Psoas muscle (tissue), 8 donors: ENCODE measurements around the gene INSIG1. TPM values are rescaled to one million over a fixed set of nuclear protein-coding genes. Genes with fewer than 3 reads are reported as not detected.

Source experiments
- ATAC-seq, 4 donors: fragments of 200-7000 bp; cut with Tn5 transposase; one replicate each; pipeline ENCODE4 v1.9.1; 2020; ENCODE audit warnings: moderate library complexity in 3 of 4, mild to moderate bottlenecking in 2 of 4
- DNase-seq, 2 donors: peaks; one replicate each; pipeline ENCODE4 v3.0.0-alpha.2; 2020
- H3K27ac ChIP-seq: fragments of 200-600 bp; one replicate; pipeline ENCODE4 v1.8.0; 2022
- H3K27me3 ChIP-seq, 3 donors: fragments of 200-600 bp in 1 of 3; one replicate each; pipeline versions ENCODE4 v1.6.1 to v1.8.0; 2013 to 2022; ENCODE audit warnings: low read length in 2 of 3, mild to moderate bottlenecking in 2 of 3, moderate library complexity in 1 of 3; ENCODE audit not compliant: insufficient read depth in 3 of 3
- H3K36me3 ChIP-seq, 2 donors: fragments of 200-600 bp in 1 of 2; one replicate each; pipeline versions ENCODE4 v1.6.1 to v1.8.0; 2013 to 2022; ENCODE audit warnings: low read depth in 1 of 2, mild to moderate bottlenecking in 1 of 2, moderate library complexity in 1 of 2; ENCODE audit not compliant: insufficient read depth in 1 of 2
- H3K4me1 ChIP-seq: fragments of 200-600 bp; one replicate; pipeline ENCODE4 v1.8.0; 2022
- H3K4me3 ChIP-seq: fragments of 200-600 bp; one replicate; pipeline ENCODE4 v1.8.0; 2022; ENCODE audit warnings: mild to moderate bottlenecking
- H3K9me3 ChIP-seq: fragments of 200-600 bp; one replicate; pipeline ENCODE4 v1.8.0; 2022
- CTCF ChIP-seq: fragments of 200-600 bp; IDR thresholded peaks from one replicate; pipeline ENCODE4 v1.8.0; 2022; ENCODE audit warnings: antibody characterized with exemption
- WGBS, 3 donors: extraction: QIAGEN DNeasy Blood & Tissue Kit; methylation state at CpG; one replicate each; pipeline versions ENCODE4 v1.1.6 to v1.1.7; 2013; 5-methylcytosine and 5-hydroxymethylcytosine counted together
- intact Hi-C, 2 donors: fragments of 100-400 bp; cut with DNase I; formaldehyde crosslinking; loops; one replicate each; pipeline versions ENCODE4 v1.11.0 to v1.14.2; 2022
- polyA plus RNA-seq, 3 donors: library from polyadenylated mRNA; stranded (reverse); fragments of 200-250 nt; gene quantifications; one replicate each; pipeline ENCODE4 v1.2.3, GENCODE V29; 2013
- total RNA-seq, 4 donors: library from RNA; stranded (reverse); fragmentation: NEBNext Ultra II Directional in 2 of 4; extraction: Animal tissue kit (Norgen Biotek cat#: 25700) in 2 of 4; gene quantifications; one replicate each; pipeline versions ENCODE4 v1.2.1 to v1.2.4, GENCODE V29; 2021 to 2023
- donor health status: healthy with polysubstance abuse.
- donor health status: DM: no; HTN: no; CAD: no; lungs with moderate emphysema.
- donor health status: Bipolar disorder and iron deficiency.
- donor health status: healthy.
- donor health status: DM: yes; HTN: yes; CAD: no.
- donor health status: DM: no; HTN: no; CAD: no.
- donor health status: DM: no; HTN: no; CAD: no.
- donor health status: DM: yes; HTN: yes; CAD: no.

Gene INSIG1
- total and polyA plus RNA-seq, 7 donors, result 4.0 to 20.0 (median 7.4) TPM

GRCh38 chr7:155298288-155298833, 683 bp downstream of the INSIG1 start:
- no peaks in the 10 kb centered on the region for H3K9me3 ChIP-seq
- 0% methylated on average over 31 to 34 of the region's 34 CpGs for WGBS, 3 donors
- H3K4me1 ChIP-seq, result peaks cover 14% of the 10 kb centered on the region
- peak in 1 of 2 donors; percentile 24 for DNase-seq
- ATAC-seq, result no peak
- peak overlapping the region; percentile 78 for H3K4me3 ChIP-seq
- no peak for TF ChIP-seq CTCF
- intact Hi-C loops, result loop anchor here in 1 of 2 donors (5.0 kb wide), 2 partner anchors 91 to 296 kb away; partner anchors contain the start of gene PAXIP1
- H3K36me3 ChIP-seq, result peaks cover 0 to 11% of the 10 kb centered on the region in 2 donors
- H3K27ac ChIP-seq, result peak overlapping the region; percentile 90
- H3K27me3 ChIP-seq, result no peaks in the 10 kb centered on the region

GRCh38 chr7:155298834-155299534, 1.3 kb downstream of the INSIG1 start:
- peaks cover 14% of the 10 kb centered on the region for H3K4me1 ChIP-seq
- peaks cover 0 to 17% of the 10 kb centered on the region in 2 donors for H3K36me3 ChIP-seq
- ATAC-seq (peak; percentile 86 to 91 (median 88)), DNase-seq (peak; percentile 95 to 96)
- no peak for TF ChIP-seq CTCF
- H3K27ac ChIP-seq, result peak overlapping the region; percentile 90
- no peaks in the 10 kb centered on the region for H3K27me3 ChIP-seq
- 1 to 2% (median 2%) methylated on average over 27 of the region's 27 CpGs for WGBS, 3 donors
- no peaks in the 10 kb centered on the region for H3K9me3 ChIP-seq
- H3K4me3 ChIP-seq, result peak overlapping the region; percentile 78
- intact Hi-C loops, result loop anchor here in 1 of 2 donors (5.0 kb wide), 2 partner anchors 92 to 297 kb away; partner anchors contain the start of gene PAXIP1

- Histone ChIP-seq H3K27ac (peak overlapping the region; percentile 90), H3K27me3 (no peaks in the 10 kb centered on the region), H3K9me3 (no peaks in the 10 kb centered on the region), H3K4me3 (peak overlapping the region; percentile 78), H3K4me1 (peaks cover 14% of the 10 kb centered on the region), H3K36me3 (peaks cover 0 to 23% of the 10 kb centered on the region in 2 donors)
- 38 to 49% (median 40%) methylated on average over 8 of the region's 8 CpGs for WGBS, 3 donors
- no peak for ATAC-seq
- DNase-seq, result no peak
- intact Hi-C loops, result loop anchor here in 1 of 2 donors (5.0 kb wide), 3 partner anchors 43 to 297 kb away; partner anchors contain the start of gene PAXIP1
- no peak for TF ChIP-seq CTCF
Measured at GRCh38 chr7:155299535-155300202, 2.0 kb downstream of the INSIG1 start.

- no peak for TF ChIP-seq CTCF
- Histone ChIP-seq H3K36me3 (peaks cover 0 to 23% of the 10 kb centered on the region in 2 donors), H3K4me3 (no peak overlapping the region), H3K27ac (no peak overlapping the region), H3K9me3 (no peaks in the 10 kb centered on the region), H3K4me1 (peaks cover 14% of the 10 kb centered on the region), H3K27me3 (no peaks in the 10 kb centered on the region)
- DNase-seq, result no peak
- intact Hi-C loops, result loop anchor here in 1 of 2 donors (5.0 kb wide), 1 partner anchor 41 kb away; no protein-coding TSS in a partner anchor
- WGBS, 3 donors, result 58 to 66% (median 61%) methylated on average over 11 of the region's 11 CpGs
- ATAC-seq, result no peak
Measured at GRCh38 chr7:155300641-155301452, 3.2 kb downstream of the INSIG1 start.
